ENCODE results near the gene ZNF865. TPM values are rescaled to one million over a fixed set of nuclear protein-coding genes. Genes with fewer than 3 reads are reported as not detected.
A peak's percentile ranks its signal among the peaks of the same experiment; 100 is the strongest.

The ZNF865 gene
- total and polyA plus RNA-seq, 12 donors = 0.72 to 24.7 (median 10.6) TPM

DNA sequence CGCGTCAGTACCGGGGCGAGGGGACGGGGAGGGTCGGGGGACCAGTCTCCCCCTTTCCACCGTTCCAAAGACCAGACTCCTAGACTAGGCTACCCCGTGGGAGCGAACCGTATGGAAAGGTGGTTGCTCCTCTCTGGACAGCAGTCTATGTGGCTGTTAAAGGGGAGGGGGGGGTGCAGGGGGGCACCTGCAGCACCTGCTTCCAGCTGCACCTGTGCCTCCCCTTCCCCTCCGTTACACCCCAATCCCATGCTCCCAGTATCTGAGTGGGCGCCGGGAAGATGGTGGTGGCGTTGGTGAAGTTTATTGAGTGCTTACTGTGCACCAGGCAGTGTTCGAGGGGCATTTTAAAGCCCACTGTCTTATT, 4.8 kb upstream of the ZNF865 start:
- no peaks in the 10 kb centered on the region for H3K27me3 ChIP-seq
- DNase-seq = no peak
- H3K36me3 ChIP-seq (replicated peaks in 1 of 2) = peaks cover 0 to 9% of the 10 kb centered on the region in 2 donors
- 4 to 6% (median 5%) methylated on average over 7 to 15 of the region's 15 CpGs for WGBS, 4 donors
- H3K27ac ChIP-seq = peak overlapping the region; percentile 72 to 98 (median 95)
- peak overlapping the region in 3 of 4 donors; percentile 66 to 95 (median 81) for H3K4me3 ChIP-seq
- no peaks in the 10 kb centered on the region for H3K9me3 ChIP-seq (replicated peaks in 1 of 3)
- intact Hi-C loops (cut with DNase I) = no loop called here
- H3K4me1 ChIP-seq (replicated peaks in 1 of 2) = peaks cover 7 to 18% of the 10 kb centered on the region in 2 donors
- TF ChIP-seq POLR2A (IDR thresholded peaks at IDR 0.05) (no peak), CTCF (IDR thresholded peaks at IDR 0.05) (no peak)

DNA sequence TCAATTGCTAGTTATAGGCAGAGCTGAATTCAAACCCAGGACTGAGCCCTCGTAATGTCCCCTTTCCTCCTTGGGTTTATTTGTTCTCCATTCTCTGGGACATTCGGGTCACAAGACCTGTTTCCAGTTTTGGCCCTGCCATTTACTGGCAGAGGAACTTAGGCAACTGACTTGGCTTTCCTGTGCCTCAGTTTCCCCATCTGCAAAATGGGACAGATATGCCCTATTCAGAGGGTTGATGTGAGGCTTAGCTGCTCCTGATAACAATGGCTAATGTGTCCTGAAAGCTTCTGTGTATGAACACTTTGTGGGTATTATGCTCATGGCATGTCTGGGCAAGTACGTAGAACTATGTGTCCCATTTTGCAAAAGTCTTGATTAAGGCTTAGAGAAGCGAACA, 4.4 kb upstream of the ZNF865 start:
- intact Hi-C loops (cut with DNase I) = no loop called here
- DNase-seq = no peak
- Histone ChIP-seq H3K36me3 (replicated peaks in 1 of 2) (peaks cover 0 to 5% of the 10 kb centered on the region in 2 donors), H3K9me3 (replicated peaks in 1 of 3) (no peaks in the 10 kb centered on the region), H3K4me1 (replicated peaks in 1 of 2) (peaks cover 7 to 18% of the 10 kb centered on the region in 2 donors), H3K27ac (peak overlapping the region in 4 of 5 donors; percentile 93 to 98 (median 96)), H3K27me3 (no peaks in the 10 kb centered on the region), H3K4me3 (peak overlapping the region in 2 of 4 donors; percentile 81 to 95)
- TF ChIP-seq CTCF (IDR thresholded peaks at IDR 0.05) (no peak), POLR2A (IDR thresholded peaks at IDR 0.05) (no peak)
- 69 to 76% (median 73%) methylated on average over 4 of the region's 4 CpGs for WGBS, 4 donors

- Histone ChIP-seq H3K27me3 (no peaks in the 10 kb centered on the region), H3K4me3 (no peak overlapping the region), H3K36me3 (replicated peaks in 1 of 2) (no peaks in the 10 kb centered on the region), H3K27ac (no peak overlapping the region), H3K4me1 (replicated peaks in 1 of 2) (peaks cover 13 to 27% of the 10 kb centered on the region in 2 donors), H3K9me3 (replicated peaks in 1 of 3) (no peaks in the 10 kb centered on the region)
- WGBS, 4 donors = 93 to 94% (median 94%) methylated on average over 48 to 60 of the region's 60 CpGs
- intact Hi-C loops (cut with DNase I) = no loop called here
- DNase-seq = peak in 1 of 7 donors; percentile 37
- no peak for TF ChIP-seq CTCF (IDR thresholded peaks at IDR 0.05)
These were observed 3.1 kb upstream of the ZNF865 start for GRCh38 chr19:55602104-55603001.

DNA sequence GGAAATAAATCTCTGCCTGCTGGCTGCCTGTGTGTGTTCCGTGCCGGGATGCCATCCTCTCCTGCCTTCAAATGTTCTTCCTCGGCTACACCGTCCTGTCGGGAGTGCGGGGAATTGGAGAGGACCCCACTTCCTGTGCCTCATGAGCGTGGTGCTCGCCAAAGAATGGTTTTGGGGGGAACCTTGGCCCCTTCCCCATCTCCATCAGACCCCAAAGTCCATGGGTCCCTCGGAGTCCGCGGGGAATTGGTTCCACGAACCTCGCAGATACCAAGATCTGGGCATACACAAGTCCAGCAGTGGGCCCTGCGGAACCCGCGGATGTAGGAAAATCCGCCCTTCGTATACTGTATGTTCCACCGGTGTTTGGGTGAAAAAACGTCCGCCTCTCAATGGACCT, 2.3 kb upstream of the ZNF865 start:
- Histone ChIP-seq H3K4me3 (no peak overlapping the region), H3K4me1 (replicated peaks in 1 of 2) (peaks cover 13 to 27% of the 10 kb centered on the region in 2 donors), H3K36me3 (replicated peaks in 1 of 2) (no peaks in the 10 kb centered on the region), H3K27me3 (no peaks in the 10 kb centered on the region), H3K9me3 (replicated peaks in 1 of 3) (no peaks in the 10 kb centered on the region), H3K27ac (no peak overlapping the region)
- peak in 1 of 7 donors; percentile 30 for DNase-seq
- intact Hi-C loops (cut with DNase I) = no loop called here
- TF ChIP-seq CTCF (IDR thresholded peaks at IDR 0.05) (no peak), POLR2A (IDR thresholded peaks at IDR 0.05) (no peak)
- WGBS, 4 donors = 87 to 93% (median 90%) methylated on average over 20 to 21 of the region's 21 CpGs

Data from adrenal gland (tissue), 12 donors.